Adrenal gland (tissue), 5 donors: ENCODE results near the gene RPH3AL.

Source experiments
- POLR2A ChIP-seq, 2 donors: fragments of 450-650 bp; IDR thresholded peaks; one replicate each; pipeline ENCODE4 v1.6.1; 2017; ENCODE audit warnings: antibody characterized with exemption in 2 of 2, mild to moderate bottlenecking in 2 of 2, moderate library complexity in 1 of 2
- TF ChIP-seq, protein P1 (sequence below), 6 experiments: fragments of 450-650 bp in 4 of 6; fragments of 200-600 bp in 2 of 6; sonication (generic) in 1 of 6; IDR thresholded peaks; 1 replicate in 5 of 6; 2 replicates in 1 of 6; pipeline versions ENCODE4 v1.5.1 to v1.8.0; 2016 to 2021; ENCODE audit warnings: antibody characterized with exemption in 6 of 6, mild to moderate bottlenecking in 2 of 6, moderate library complexity in 1 of 6
- donor health status: DM: no; HTN: no; CAD: no.

GRCh38 chr17:335691-336090, 16.9 kb downstream of the RPH3AL start:
- no peak for TF ChIP-seq POLR2A (IDR thresholded peaks at IDR 0.05)
- TF ChIP-seq, protein P1, sequence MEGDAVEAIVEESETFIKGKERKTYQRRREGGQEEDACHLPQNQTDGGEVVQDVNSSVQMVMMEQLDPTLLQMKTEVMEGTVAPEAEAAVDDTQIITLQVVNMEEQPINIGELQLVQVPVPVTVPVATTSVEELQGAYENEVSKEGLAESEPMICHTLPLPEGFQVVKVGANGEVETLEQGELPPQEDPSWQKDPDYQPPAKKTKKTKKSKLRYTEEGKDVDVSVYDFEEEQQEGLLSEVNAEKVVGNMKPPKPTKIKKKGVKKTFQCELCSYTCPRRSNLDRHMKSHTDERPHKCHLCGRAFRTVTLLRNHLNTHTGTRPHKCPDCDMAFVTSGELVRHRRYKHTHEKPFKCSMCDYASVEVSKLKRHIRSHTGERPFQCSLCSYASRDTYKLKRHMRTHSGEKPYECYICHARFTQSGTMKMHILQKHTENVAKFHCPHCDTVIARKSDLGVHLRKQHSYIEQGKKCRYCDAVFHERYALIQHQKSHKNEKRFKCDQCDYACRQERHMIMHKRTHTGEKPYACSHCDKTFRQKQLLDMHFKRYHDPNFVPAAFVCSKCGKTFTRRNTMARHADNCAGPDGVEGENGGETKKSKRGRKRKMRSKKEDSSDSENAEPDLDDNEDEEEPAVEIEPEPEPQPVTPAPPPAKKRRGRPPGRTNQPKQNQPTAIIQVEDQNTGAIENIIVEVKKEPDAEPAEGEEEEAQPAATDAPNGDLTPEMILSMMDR (IDR thresholded peaks at IDR 0.05), result no peak
